Endothelial cell of umbilical vein (primary cell): ENCODE measurements around the gene COX4I1. TPM values are rescaled to one million over a fixed set of nuclear protein-coding genes. Genes with fewer than 3 reads are reported as not detected.

ENCODE experiments used
- BruUV-seq: library from RNA; stranded (reverse); fragments of 400-500 nt; replicated peaks from 2 replicates; lab custom pipeline; 2021; lab: Mats Ljungman, UMichigan
- CTCF ChIA-PET: fragments of 300-600, 350-600 bp; sonication (Branson Sonifier 250); formaldehyde crosslinking; loops from one replicate; lab custom pipeline; 2021; ENCODE audit warnings: antibody characterized with exemption, inconsistent platforms; lab: Charles Lee
- POLR2A ChIA-PET: fragments of 300-600, 350-600 bp; sonication (Branson Sonifier 250); formaldehyde crosslinking; loops from one replicate; lab custom pipeline; 2021; ENCODE audit warnings: antibody characterized with exemption, inconsistent platforms; lab: Charles Lee
- DNase-seq: peaks from one replicate; pipeline ENCODE4 v3.0.0-alpha.2; 2011; ENCODE audit warnings: low read depth, low spot score
- FAIRE-seq: peaks from 2 replicates; lab custom pipeline; 2011; peaks lifted over from hg19 to GRCh38; lab: Jason Lieb, UNC
- H2AFZ ChIP-seq: 2 replicates; pipeline ENCODE4 v1.6.0; 2012; ENCODE audit warnings: low read depth, low read length, control low read depth, inconsistent platforms
- H3K27ac ChIP-seq: 2 replicates; pipeline ENCODE4 v1.5.1; 2011; ENCODE audit warnings: low read depth, mild to moderate bottlenecking, control low read depth, low read length, moderate library complexity; ENCODE audit not compliant: insufficient read depth
- H3K27me3 ChIP-seq, 2 experiments: 2 replicates each; pipeline versions ENCODE4 v1.6.0 to v1.6.1; 2011; ENCODE audit warnings: low read length in 2 of 2, mixed read lengths in 1 of 2; ENCODE audit not compliant: control insufficient read depth in 2 of 2, insufficient read depth in 2 of 2
- H3K36me3 ChIP-seq, 2 experiments: 2 replicates in 1 of 2; 3 replicates in 1 of 2; pipeline ENCODE4 v1.5.1; 2011; ENCODE audit warnings: low read length in 2 of 2, mild to moderate bottlenecking in 1 of 2, moderate library complexity in 1 of 2; ENCODE audit not compliant: control insufficient read depth in 2 of 2, insufficient read depth in 2 of 2; ENCODE audit errors: extremely low read depth in 1 of 2
- H3K4me1 ChIP-seq: 3 replicates; pipeline ENCODE4 v1.5.1; 2011; ENCODE audit warnings: mild to moderate bottlenecking, low read length; ENCODE audit not compliant: control insufficient read depth, insufficient read depth; ENCODE audit errors: extremely low read depth
- H3K4me2 ChIP-seq: 2 replicates; pipeline ENCODE4 v1.6.1; 2011; ENCODE audit warnings: low read length, control low read depth, mixed read lengths; ENCODE audit not compliant: insufficient read depth
- H3K4me3 ChIP-seq, 3 experiments: fragments of 200-600 bp in 1 of 3; sonication (generic), shearing (Covaris generic) in 1 of 3; replicated peaks in 1 of 3; 2 replicates each; pipeline ENCODE4 v1.5.1; 2011 to 2016; ENCODE audit warnings: control low read depth in 3 of 3, low read length in 3 of 3, mild to moderate bottlenecking in 2 of 3, inconsistent platforms in 1 of 3, low read depth in 1 of 3, moderate library complexity in 1 of 3; ENCODE audit not compliant: insufficient read depth in 1 of 3
- H3K79me2 ChIP-seq: 2 replicates; pipeline ENCODE4 v1.6.0; 2012; ENCODE audit warnings: low read length, inconsistent platforms; ENCODE audit not compliant: control insufficient read depth, insufficient read depth
- H3K9ac ChIP-seq: replicated peaks from 2 replicates; pipeline ENCODE3; 2011; ENCODE audit warnings: low read length, control low read depth; ENCODE audit not compliant: insufficient read depth; ENCODE audit errors: extremely low read depth
- H3K9me1 ChIP-seq: replicated peaks from 3 replicates; pipeline ENCODE4 v1.6.0; 2011; ENCODE audit warnings: mild to moderate bottlenecking, low read length; ENCODE audit not compliant: control insufficient read depth, insufficient read depth; ENCODE audit errors: extremely low read depth
- H3K9me3 ChIP-seq: replicated peaks from 2 replicates; pipeline ENCODE4 v1.5.1; 2012; ENCODE audit warnings: low read length, inconsistent platforms; ENCODE audit not compliant: control insufficient read depth, insufficient read depth
- H4K20me1 ChIP-seq: replicated peaks from 2 replicates; pipeline ENCODE3; 2011; ENCODE audit warnings: mild to moderate bottlenecking, low read length; ENCODE audit not compliant: control insufficient read depth, insufficient read depth; ENCODE audit errors: extremely low read depth
- CTCF ChIP-seq, 2 donors: IDR thresholded peaks; 1 replicate in 1 of 2; 2 replicates in 1 of 2; pipeline ENCODE4 v1.5.1; 2011; ENCODE audit warnings: low read length in 2 of 2, mild to moderate bottlenecking in 2 of 2, moderate library complexity in 2 of 2, control low read depth in 1 of 2, inconsistent platforms in 1 of 2, low read depth in 1 of 2; ENCODE audit not compliant: insufficient read depth in 1 of 2; ENCODE audit errors: extremely low read depth in 1 of 2
- EZH2 ChIP-seq: IDR thresholded peaks from 2 replicates; pipeline ENCODE4 v1.6.1; 2012; ENCODE audit warnings: borderline replicate concordance, low read depth, mild to moderate bottlenecking, moderate library complexity, low read length, inconsistent platforms; ENCODE audit not compliant: severe bottlenecking
- FOS ChIP-seq: IDR thresholded peaks from 2 replicates; pipeline ENCODE4 v1.6.1; 2011; ENCODE audit warnings: mild to moderate bottlenecking, low read length, moderate library complexity, borderline replicate concordance; ENCODE audit not compliant: insufficient read depth
- GATA2 ChIP-seq: IDR thresholded peaks from 2 replicates; pipeline ENCODE4 v1.7.0; 2011; ENCODE audit warnings: low read depth, mild to moderate bottlenecking, moderate library complexity, mixed read lengths, low read length; ENCODE audit not compliant: insufficient read length, insufficient read depth
- JUN ChIP-seq: IDR thresholded peaks from 2 replicates; pipeline ENCODE4 v1.6.1; 2011; ENCODE audit warnings: borderline replicate concordance, low read depth; ENCODE audit not compliant: insufficient read length, insufficient read depth
- MAX ChIP-seq: IDR thresholded peaks from 2 replicates; pipeline ENCODE4 v1.6.1; 2011; ENCODE audit not compliant: insufficient read depth, insufficient read length
- MYC ChIP-seq: IDR thresholded peaks from one replicate; pipeline ENCODE4 v1.6.1; 2011; ENCODE audit warnings: mild to moderate bottlenecking, low read depth, low read length
- POLR2A ChIP-seq: IDR thresholded peaks from 2 replicates; pipeline ENCODE4 v1.6.1; 2012; ENCODE audit warnings: low read depth, mild to moderate bottlenecking, control low read depth, low read length
- POLR2AphosphoS5 ChIP-seq: IDR thresholded peaks from 2 replicates; pipeline ENCODE4 v1.6.1; 2012; ENCODE audit warnings: low read depth, mild to moderate bottlenecking, control low read depth, low read length, moderate library complexity; ENCODE audit not compliant: insufficient read depth
- dilution Hi-C: fragments of 300-500 bp; cut with MboI; formaldehyde crosslinking; loops from one replicate; pipeline ENCODE4 v1.15.0; 2019; ENCODE audit warnings: low sequenced_read_pairs; ENCODE audit not compliant: extremely low pct_ligation_motif_present
- intact Hi-C: fragments of 100-400 bp; cut with micrococcal nuclease; formaldehyde crosslinking; loops from one replicate; pipeline ENCODE4 v1.10.0; 2022
- polyA plus RNA-seq, 4 experiments: library from polyadenylated mRNA; depleted of rRNA in 3 of 4; stranded (reverse) in 3 of 4; unstranded in 1 of 4; fragments of >200 nt; gene quantifications; 2 replicates each; pipeline versions ENCODE4 v1.2.1 to v1.2.3, GENCODE V29; 2011 to 2012; ENCODE audit warnings: missing spikeins in 1 of 4
- total RNA-seq: library from RNA; stranded (reverse); gene quantifications from 2 replicates; pipeline ENCODE4 v1.2.3, GENCODE V29; 2021

Gene COX4I1
- total and polyA plus RNA-seq, 2 donors (not counting 3 experiments of a cell fraction or from before 2014, with no cell fraction given) = 560 to 953 TPM

GRCh38 chr16:85767531-85767930 is 32.0 kb upstream of the COX4I1 start:
- Histone ChIP-seq H3K9me3 (no peaks in the 10 kb centered on the region), H3K9ac (no peak overlapping the region), H3K4me1 (peaks cover 9% of the 10 kb centered on the region), H3K79me2 (no peaks in the 10 kb centered on the region), H4K20me1 (no peaks in the 10 kb centered on the region), H3K36me3 (no peaks in the 10 kb centered on the region), H3K4me3 (no peak overlapping the region), H2AFZ (peak overlapping the region; percentile 8), H3K4me2 (no peak overlapping the region), H3K27ac (peak overlapping the region; percentile 16), H3K9me1 (no peaks in the 10 kb centered on the region), H3K27me3 (no peaks in the 10 kb centered on the region)
- no peak for TF ChIP-seq MYC
- TF ChIP-seq FOS = peak; percentile 92
- TF ChIP-seq JUN = peak; percentile 6
- TF ChIP-seq POLR2AphosphoS5 = peak; percentile 14
- no peak for TF ChIP-seq POLR2A
- no peak for TF ChIP-seq MAX
- TF ChIP-seq GATA2 = no peak
- no peak for TF ChIP-seq EZH2
- dilution Hi-C loops (no loop called here), intact Hi-C loops (no loop called here)
- FAIRE-seq (peak; percentile 98), DNase-seq (peak; percentile 60)
- ChIA-PET POLR2A (no interaction called here), CTCF (interaction anchor here (1.1 to 1.9 kb wide), 3 partner anchors 8 to 108 kb away, joined by 3 to 6 read pairs (median 3); no protein-coding TSS in a partner anchor)
- no TSS peak for BruUV-seq

GRCh38 chr16:85768199-85768598 is 31.3 kb upstream of the COX4I1 start:
- TF ChIP-seq GATA2 = no peak
- no peak for TF ChIP-seq CTCF (IDR thresholded peaks at IDR 0.05; ENCODE audit: extremely low read depth in 1 of 2, insufficient read depth in 1 of 2, low read depth in 1 of 2, low read length in 2 of 2)
- TF ChIP-seq POLR2AphosphoS5 = no peak
- no peak for TF ChIP-seq JUN
- TF ChIP-seq MAX = no peak
- no peak for TF ChIP-seq EZH2
- TF ChIP-seq MYC = no peak
- no peak for TF ChIP-seq POLR2A
- TF ChIP-seq FOS = no peak
- Histone ChIP-seq H3K4me3 (no peak overlapping the region), H3K9me1 (no peaks in the 10 kb centered on the region), H3K9ac (no peak overlapping the region), H3K79me2 (no peaks in the 10 kb centered on the region), H3K4me1 (peaks cover 9% of the 10 kb centered on the region), H3K9me3 (no peaks in the 10 kb centered on the region), H4K20me1 (no peaks in the 10 kb centered on the region), H3K27ac (peak overlapping the region; percentile 5), H2AFZ (no peak overlapping the region), H3K4me2 (no peak overlapping the region), H3K36me3 (no peaks in the 10 kb centered on the region), H3K27me3 (no peaks in the 10 kb centered on the region)
- dilution Hi-C loops = no loop called here
- ChIA-PET CTCF (interaction anchor here (1.1 to 1.9 kb wide), 3 partner anchors 8 to 109 kb away, joined by 3 to 6 read pairs (median 3); no protein-coding TSS in a partner anchor), POLR2A (no interaction called here)
- no peak for DNase-seq
- intact Hi-C loops = loop anchor here (2.0 kb wide), 1 partner anchor 17 kb away; the partner anchor contains the start of gene C16orf74
- FAIRE-seq = no peak
- no TSS peak for BruUV-seq
